GM18909 (cell line): ENCODE measurements around the gene ZSWIM9.
"Not testable (repeated sequence)": the region's sequence is repeated elsewhere in the genome, so short reads cannot be mapped to it uniquely, and the experiment has no call there.

ENCODE experiments used
- ATAC-seq: cut with Tn5 transposase; IDR thresholded peaks from one replicate; pipeline ENCODE4 v1.9.1; 2021; ENCODE audit warnings: mild to moderate bottlenecking; ENCODE audit not compliant: unreplicated experiment, poor library complexity

ZSWIM9 gene

GRCh38 chr19:48210005-48210404 lies 39.5 kb downstream of the ZSWIM9 start:
- ATAC-seq: no peak

GRCh38 chr19:48213959-48214358 lies 43.5 kb downstream of the ZSWIM9 start:
- ATAC-seq: no peak

GRCh38 chr19:48216933-48217332 lies 46.5 kb downstream of the ZSWIM9 start:
- ATAC-seq: no peak

GRCh38 chr19:48218997-48219396 lies 48.5 kb downstream of the ZSWIM9 start:
- ATAC-seq: no peak

- ATAC-seq: not testable (repeated sequence)
These were observed 50.3 kb downstream of the ZSWIM9 start for GRCh38 chr19:48220784-48221183.

- no peak for ATAC-seq
These were observed 51.1 kb downstream of the ZSWIM9 start for GRCh38 chr19:48221628-48222027.

GRCh38 chr19:48230555-48231129 lies 60.2 kb downstream of the ZSWIM9 start:
- no peak for ATAC-seq

- no peak for ATAC-seq
These were observed 66.6 kb downstream of the ZSWIM9 start for GRCh38 chr19:48237057-48237456.

- ATAC-seq: no peak
These were observed 68.6 kb downstream of the ZSWIM9 start for GRCh38 chr19:48239120-48239519.

- no peak for ATAC-seq
These were observed 69.2 kb downstream of the ZSWIM9 start for GRCh38 chr19:48239582-48240141.

- ATAC-seq: not testable (repeated sequence)
These were observed 71.3 kb downstream of the ZSWIM9 start for GRCh38 chr19:48241771-48242170.

- ATAC-seq: no peak
These were observed 73.8 kb downstream of the ZSWIM9 start for GRCh38 chr19:48244281-48244680.

GRCh38 chr19:48246101-48246500 lies 75.6 kb downstream of the ZSWIM9 start:
- no peak for ATAC-seq

GRCh38 chr19:48247212-48247611 lies 76.7 kb downstream of the ZSWIM9 start:
- no peak for ATAC-seq
